ENCODE measurements around the gene PLAGL1.

Gene PLAGL1

GRCh38 chr6:143952060-143952778 lies 55.8 kb downstream of the PLAGL1 start:
- no peak for DNase-seq (ENCODE audit: extremely low read depth, low read depth)

DNA sequence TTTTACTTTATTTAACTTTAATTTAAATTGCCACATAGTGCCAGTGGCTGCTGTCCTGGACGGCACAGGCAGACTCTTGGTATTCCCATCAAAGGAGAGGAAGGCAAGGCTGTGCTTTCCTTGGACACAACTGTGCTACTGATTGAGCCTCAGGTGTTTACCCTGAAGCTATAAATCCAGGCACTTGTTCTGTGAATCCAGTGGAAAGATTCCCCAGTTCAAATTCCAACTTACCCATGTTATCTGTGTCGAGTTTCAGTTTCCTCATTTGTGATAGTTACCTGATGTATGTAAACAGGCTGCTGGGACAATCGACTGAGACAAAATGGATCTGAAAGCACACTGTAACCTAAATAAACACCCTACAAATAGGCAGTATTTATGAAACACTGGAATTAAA lies 57.2 kb downstream of the PLAGL1 start:
- no peak overlapping the region for H3K4me3 ChIP-seq (replicated peaks; ENCODE audit: low read depth, low read length)
- no peak for DNase-seq (ENCODE audit: extremely low read depth, low read depth)
- TF ChIP-seq CTCF (IDR thresholded peaks at IDR 0.05; ENCODE audit: low read depth, low read length, missing control alignments), result no peak

More at GRCh38 chr6:143952060-143952778, 55.8 kb downstream of the PLAGL1 start:
- no peak overlapping the region for H3K4me3 ChIP-seq (replicated peaks; ENCODE audit: low read depth, low read length)
- no peak for TF ChIP-seq CTCF (IDR thresholded peaks at IDR 0.05; ENCODE audit: low read depth, low read length, missing control alignments)

GRCh38 chr6:143949962-143950361 lies 58.1 kb downstream of the PLAGL1 start:
- H3K4me3 ChIP-seq (replicated peaks; ENCODE audit: low read depth, low read length), result no peak overlapping the region
- no peak for DNase-seq (ENCODE audit: extremely low read depth, low read depth)
- no peak for TF ChIP-seq CTCF (IDR thresholded peaks at IDR 0.05; ENCODE audit: low read depth, low read length, missing control alignments)

- no peak for TF ChIP-seq CTCF (IDR thresholded peaks at IDR 0.05; ENCODE audit: low read depth, low read length, missing control alignments)
Observed at GRCh38 chr6:143949535-143949934, 58.5 kb downstream of the PLAGL1 start.

GRCh38 chr6:143948208-143948607 lies 59.9 kb downstream of the PLAGL1 start:
- DNase-seq (ENCODE audit: extremely low read depth, low read depth), result no peak
- no peak for TF ChIP-seq CTCF (IDR thresholded peaks at IDR 0.05; ENCODE audit: low read depth, low read length, missing control alignments)
- no peak overlapping the region for H3K4me3 ChIP-seq (replicated peaks; ENCODE audit: low read depth, low read length)

More at GRCh38 chr6:143949535-143949934, 58.5 kb downstream of the PLAGL1 start:
- no peak for DNase-seq (ENCODE audit: extremely low read depth, low read depth)
- H3K4me3 ChIP-seq (replicated peaks; ENCODE audit: low read depth, low read length), result no peak overlapping the region

DNA sequence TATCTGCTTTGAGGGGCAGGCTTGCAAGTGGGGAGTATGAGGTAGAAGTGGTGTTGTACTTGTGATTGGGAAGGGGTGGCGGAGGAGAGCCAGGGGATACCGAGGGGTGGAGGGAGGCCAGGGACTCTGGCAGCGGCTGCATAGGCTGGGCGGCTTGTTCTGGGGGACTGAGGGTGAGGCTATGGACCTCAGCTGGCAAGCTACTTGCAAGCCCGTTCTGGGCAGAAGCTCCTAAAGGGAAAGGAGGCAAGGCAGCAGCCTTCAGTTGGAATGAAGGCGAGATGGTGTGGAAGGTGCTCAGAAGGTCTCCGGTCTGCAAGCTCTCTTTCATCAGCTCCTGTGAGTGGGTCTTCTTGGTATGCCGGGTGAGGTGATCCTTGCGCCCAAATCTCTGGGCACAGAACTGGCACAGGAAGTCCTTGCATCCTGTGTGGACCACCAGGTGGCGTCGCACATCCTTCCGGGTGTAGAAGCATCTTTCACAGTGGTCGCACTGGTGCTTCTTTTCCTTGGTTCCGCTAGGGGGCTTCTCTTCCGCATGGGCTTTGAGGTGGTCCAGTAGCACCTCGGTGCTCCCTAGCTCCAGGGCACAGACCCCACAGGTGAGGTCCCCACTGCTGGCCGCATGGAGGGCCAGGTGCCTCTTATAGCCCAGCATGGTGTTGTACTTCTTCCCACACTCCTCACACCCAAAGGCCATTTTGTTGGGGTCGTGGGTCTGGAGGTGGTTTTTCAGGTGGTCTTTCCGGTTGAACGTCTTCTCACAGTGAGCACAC lies 66.0 kb downstream of the PLAGL1 start:
- peak; percentile 11 for DNase-seq (ENCODE audit: extremely low read depth, low read depth)

More for the DNA sequence above, 66.0 kb downstream of the PLAGL1 start:
- H3K4me3 ChIP-seq (replicated peaks; ENCODE audit: low read depth, low read length), result no peak overlapping the region
- TF ChIP-seq CTCF (IDR thresholded peaks at IDR 0.05; ENCODE audit: low read depth, low read length, missing control alignments), result peak; percentile 82

Measured in HFF-Myc (cell line).